GM18498 (cell line): ENCODE measurements around the gene PRKAR1A.
"Not testable (repeated sequence)": the region's sequence is repeated elsewhere in the genome, so short reads cannot be mapped to it uniquely, and the experiment has no call there.

Experiments used
- ATAC-seq: cut with Tn5 transposase; IDR thresholded peaks from one replicate; pipeline ENCODE4 v1.9.1; 2021; ENCODE audit warnings: mild to moderate bottlenecking, moderate library complexity; ENCODE audit not compliant: unreplicated experiment

The PRKAR1A gene

DNA sequence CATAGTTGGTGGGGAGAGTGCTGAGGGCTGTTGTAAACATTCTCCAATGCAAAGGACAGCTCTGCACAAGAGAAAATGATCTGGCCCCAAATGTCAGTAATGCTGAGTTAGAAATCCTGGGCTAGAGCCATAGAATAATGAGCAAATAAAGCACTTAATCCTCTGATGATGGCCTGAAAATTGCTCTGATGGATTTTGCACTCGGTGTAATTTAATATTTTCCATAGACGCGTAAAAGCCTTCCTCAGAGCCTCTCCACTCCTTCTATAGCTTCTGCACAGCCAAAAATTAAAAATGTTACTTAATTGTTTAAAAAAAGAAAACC lies 65.2 kb downstream of the PRKAR1A start:
- ATAC-seq: no peak

GRCh38 chr17:68578236-68578635 lies 66.0 kb downstream of the PRKAR1A start:
- ATAC-seq: no peak

GRCh38 chr17:68579194-68579927 lies 67.1 kb downstream of the PRKAR1A start:
- ATAC-seq: no peak

GRCh38 chr17:68580236-68580770 lies 68.1 kb downstream of the PRKAR1A start:
- no peak for ATAC-seq

DNA sequence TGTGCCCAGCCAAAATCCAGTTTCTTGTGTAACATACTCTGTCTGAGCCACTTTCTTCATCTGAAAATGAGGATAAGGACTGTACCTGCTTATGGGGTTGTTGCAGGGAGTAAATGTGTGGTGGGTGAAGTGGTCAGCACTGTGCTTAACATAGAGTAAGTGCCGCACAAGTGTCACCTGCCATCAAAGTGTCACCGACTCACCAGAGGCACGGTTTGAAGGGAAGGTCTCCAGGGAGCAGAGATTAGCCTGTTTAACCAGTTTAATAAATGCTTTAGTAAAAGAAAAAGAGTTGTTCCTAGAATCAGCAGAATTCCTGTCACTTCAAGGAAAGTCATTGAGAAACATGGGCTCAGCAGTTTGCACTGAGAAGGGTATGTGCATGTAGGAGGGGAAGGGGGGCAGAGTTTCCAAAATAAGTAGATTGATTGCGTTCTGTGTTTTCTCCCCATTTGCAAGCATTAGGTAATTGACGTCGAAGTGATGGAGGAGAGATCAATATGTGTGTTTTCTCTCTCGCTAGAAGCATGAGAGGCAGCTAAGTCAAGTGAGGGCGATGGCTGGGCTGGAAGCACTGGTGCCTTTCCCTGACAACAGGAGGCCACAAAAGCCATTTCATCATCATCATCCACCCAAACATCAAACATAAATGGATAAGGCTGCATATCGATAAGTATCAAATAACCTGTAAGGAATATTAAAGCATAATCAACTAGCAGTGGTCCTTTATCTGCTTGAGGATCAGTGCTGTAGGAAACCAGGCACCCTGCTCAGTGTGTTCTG lies 69.8 kb downstream of the PRKAR1A start:
- no peak for ATAC-seq

DNA sequence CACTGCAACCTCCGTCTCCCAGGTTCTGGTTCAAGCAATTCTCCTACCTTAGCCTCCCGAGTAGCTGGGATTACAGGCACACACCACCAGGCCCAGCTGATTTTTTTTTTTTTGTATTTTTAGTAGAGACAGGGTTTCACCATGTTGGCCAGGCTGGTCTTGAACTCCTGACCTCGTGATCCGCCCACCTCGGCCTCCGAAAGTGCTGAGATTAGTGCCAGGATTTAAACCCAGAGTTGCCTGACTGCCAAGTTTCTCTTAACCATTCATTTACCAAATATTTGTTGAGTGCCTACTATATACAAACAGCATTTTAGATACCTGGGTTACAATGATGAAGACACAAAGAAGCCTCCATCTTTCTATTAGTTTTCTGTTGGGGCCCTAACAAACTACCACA lies 70.6 kb downstream of the PRKAR1A start:
- not testable (repeated sequence) for ATAC-seq

- no peak for ATAC-seq
These were observed 72.5 kb downstream of the PRKAR1A start for GRCh38 chr17:68584581-68585303.

- no peak for ATAC-seq
These were observed 73.4 kb downstream of the PRKAR1A start for GRCh38 chr17:68585643-68586042.

DNA sequence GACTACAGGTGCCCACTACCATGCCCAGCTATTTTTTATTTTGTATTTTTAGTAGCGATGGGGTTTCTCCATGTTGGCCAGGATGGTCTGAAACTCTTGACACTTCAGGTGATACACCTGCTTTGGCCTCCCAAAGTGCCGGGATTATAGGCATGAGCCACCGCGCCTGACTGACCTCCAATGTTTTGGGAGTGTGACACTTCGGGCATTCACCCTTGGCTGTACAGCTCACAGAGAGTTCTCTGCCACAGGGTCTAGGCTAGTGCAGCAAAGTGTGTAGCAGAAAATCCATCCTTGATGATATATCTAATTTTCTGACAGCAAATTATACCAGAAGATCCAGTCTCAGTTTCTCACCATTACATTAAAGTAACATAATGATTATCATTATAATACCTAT lies 74.8 kb downstream of the PRKAR1A start:
- no peak for ATAC-seq

GRCh38 chr17:68587847-68588246 lies 75.6 kb downstream of the PRKAR1A start:
- ATAC-seq: no peak

GRCh38 chr17:68588362-68588761 lies 76.1 kb downstream of the PRKAR1A start:
- ATAC-seq: no peak

DNA sequence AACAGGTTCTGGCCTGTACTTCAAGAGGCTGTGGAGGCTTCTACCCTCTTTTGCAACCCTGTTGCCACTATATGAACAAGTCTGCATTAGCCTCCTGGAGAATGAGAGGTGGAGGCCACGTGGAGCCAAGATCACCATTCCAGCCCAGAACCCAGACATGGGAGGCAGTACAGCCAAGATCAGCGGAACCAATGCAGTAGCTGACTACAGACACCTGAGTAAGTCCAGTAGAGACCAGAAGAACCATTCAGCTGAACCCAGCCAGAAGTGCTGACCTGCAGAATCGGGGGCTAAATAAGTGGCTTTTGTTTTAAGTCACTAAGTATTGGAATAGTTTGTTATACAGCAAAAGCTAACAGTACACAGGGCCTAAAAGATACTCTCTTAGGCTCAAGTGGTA lies 76.9 kb downstream of the PRKAR1A start:
- ATAC-seq: no peak

- no peak for ATAC-seq
These were observed 79.4 kb downstream of the PRKAR1A start for GRCh38 chr17:68591583-68591982.

GRCh38 chr17:68592009-68592408 lies 79.8 kb downstream of the PRKAR1A start:
- ATAC-seq: no peak

DNA sequence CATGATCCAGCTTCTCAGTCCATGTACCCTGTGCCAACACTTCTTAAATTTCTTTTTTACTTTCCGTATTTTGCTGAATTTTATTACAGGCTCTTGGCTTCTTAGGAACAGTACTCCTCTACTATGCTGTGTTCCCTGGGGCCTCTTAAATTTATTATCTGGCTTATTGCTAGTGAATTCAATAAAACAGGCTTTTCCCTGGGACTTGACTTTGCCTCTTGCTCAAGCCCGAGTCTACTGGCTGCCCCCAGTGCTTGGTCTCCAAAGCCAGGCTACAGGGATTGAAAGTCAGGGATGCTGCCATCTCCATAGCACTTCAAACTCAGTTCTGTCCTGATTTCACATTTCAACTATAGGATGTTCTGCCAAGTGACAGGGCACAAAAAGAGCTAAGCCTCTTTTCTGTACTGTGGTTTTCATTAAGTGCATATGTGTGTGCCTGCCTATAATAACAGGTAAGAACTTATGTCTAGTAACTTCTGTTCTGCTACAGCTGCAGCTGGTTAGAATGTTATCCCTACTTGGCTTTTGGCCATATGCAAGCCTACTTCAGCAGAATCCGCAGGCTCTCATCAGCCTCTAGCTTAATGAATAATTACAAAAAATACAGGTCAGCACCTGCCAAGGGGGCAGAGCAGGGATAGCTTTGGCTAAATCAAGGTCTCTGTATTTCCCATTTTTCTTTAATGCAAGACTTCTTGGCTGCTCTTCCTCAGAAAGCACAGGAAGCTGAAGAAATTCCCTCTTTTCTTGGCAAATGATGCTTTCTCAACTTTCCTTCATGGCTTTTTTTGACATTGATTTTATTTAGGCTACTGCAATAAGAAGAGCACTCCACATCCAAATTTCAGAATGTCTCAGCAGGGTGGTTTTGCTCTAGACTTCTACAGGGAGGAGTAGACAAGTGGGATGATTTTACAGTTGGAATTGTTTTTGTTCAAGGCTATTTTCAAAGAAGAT lies 80.7 kb downstream of the PRKAR1A start:
- ATAC-seq: no peak

DNA sequence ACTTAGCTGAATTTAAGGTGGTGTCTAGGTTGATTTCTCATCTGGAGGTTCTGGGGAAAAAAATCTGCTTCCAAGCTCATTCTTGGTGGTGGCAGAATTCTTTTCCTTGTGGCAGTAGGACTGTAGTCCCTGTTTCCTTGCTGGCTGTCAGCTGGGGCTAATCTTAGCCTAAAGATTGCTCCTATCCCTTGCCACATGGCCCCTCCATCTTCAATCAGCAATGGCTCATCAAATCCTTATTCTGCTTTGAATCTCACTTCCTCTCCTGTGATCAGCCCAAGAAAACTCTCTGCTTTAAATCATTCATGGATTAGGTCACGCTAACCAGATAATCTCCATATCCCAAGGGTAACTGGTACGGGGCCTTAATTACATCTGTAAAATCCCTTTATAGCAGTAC lies 82.3 kb downstream of the PRKAR1A start:
- ATAC-seq: no peak

DNA sequence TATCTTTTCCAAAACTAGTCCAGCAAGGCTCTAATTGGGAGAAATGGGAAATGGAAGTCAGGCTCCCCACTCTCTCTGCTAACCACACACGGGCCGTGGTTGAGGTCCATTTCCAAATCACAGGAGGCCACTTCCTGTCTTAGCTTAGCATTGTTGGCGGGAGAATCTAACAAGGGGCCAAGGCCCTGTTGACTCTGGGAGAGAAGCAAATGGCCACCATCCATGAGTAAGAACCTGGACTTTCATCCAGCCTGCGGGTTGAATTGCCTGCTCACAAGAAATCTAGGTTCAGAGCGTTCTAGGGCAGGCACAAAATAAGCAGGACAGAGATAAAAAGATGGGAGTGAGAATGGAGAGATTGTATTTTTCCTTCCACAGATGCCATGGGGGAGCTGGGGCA lies 83.3 kb downstream of the PRKAR1A start:
- no peak for ATAC-seq

- no peak for ATAC-seq
These were observed 83.8 kb downstream of the PRKAR1A start for GRCh38 chr17:68595986-68596385.

DNA sequence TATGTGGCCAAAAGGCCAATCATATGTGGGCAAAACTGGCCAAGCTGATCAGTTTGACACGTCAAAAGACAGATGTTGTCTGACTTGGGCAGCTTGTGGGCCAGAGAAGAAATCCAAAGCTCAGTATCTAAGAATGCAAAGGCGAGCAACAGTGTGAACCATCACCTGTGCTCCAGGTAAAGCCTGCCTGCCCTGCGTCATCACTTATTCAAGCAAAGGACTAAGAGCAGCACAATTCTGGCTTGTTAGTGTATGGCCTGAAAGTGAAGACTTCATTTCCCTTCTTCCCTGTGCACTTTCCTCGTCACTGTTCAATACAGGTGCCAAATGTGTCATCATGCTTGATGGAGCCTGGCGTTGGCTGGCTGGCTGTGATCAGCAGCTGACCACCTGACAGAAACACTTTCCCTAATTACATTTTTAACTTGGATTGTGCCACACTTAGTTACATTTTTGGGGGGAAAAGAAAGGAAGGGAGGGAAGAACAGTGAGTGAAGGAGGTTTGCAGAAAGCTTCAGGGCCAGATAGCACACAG lies 84.2 kb downstream of the PRKAR1A start:
- ATAC-seq: no peak

- no peak for ATAC-seq
These were observed 85.8 kb downstream of the PRKAR1A start for GRCh38 chr17:68598074-68598473.
